ENCODE measurements around the gene MYO16. TPM values are rescaled to one million over a fixed set of nuclear protein-coding genes. Genes with fewer than 3 reads are reported as not detected.

Gene MYO16
- total and polyA plus RNA-seq, 2 donors: 0.16 to 0.19 TPM

DNA sequence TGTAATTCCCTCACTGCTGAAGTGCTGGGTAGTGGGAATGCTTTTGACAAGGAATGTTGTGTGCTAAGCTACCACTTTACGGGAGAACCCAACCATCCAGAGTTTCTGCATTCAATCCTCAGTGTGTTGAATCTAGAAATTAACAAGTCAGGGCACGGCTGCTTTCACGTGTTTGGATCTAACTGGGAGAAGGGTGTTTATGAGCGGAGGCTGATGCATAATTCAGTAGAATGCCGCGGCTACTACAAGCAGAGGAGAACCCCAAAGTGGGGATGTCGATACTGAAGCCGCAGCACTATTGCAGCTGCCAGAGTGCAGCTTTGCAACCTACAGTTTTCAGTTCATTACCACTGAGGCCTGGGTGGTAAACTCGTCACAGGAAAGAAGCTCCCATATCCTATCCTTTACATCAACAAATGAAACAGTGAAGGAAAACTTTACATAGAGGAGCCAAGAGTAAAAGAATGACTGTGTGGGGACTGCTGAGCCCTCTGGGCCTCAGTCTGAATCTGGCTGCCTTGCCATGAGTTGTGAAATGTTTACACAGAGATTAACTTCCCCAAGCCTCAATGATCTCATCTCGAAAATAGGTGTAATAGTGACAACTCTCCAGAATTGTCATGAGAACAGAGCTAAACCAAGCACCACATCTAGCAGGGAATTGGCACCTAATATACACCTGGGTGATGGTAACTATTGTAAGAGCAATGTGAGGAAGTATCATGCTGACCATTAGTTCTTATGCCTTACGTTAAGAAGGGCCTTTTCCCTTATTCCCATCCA lies 531.7 kb downstream of the MYO16 start:
- Histone ChIP-seq H3K27me3 (ENCODE audit: control insufficient read depth in 2 of 2, insufficient read depth in 1 of 2, low read length in 1 of 2) (no peaks in the 10 kb centered on the region), H3K4me1 (ENCODE audit: control insufficient read depth in 2 of 2, insufficient read depth in 2 of 2, low read length in 2 of 2) (peaks cover 0 to 8% of the 10 kb centered on the region in 2 donors), H3K36me3 (ENCODE audit: control insufficient read depth in 2 of 2, insufficient read depth in 2 of 2, low read length in 1 of 2) (no peaks in the 10 kb centered on the region), H3K27ac (ENCODE audit: low read depth in 1 of 2, low read length in 1 of 2) (no peak overlapping the region), H3K9me3 (ENCODE audit: control insufficient read depth in 2 of 2, insufficient read depth in 1 of 2, low read length in 1 of 2) (no peaks in the 10 kb centered on the region), H3K4me3 (ENCODE audit: low read length in 2 of 2) (no peak overlapping the region)
- 92% methylated on average over 11 of the region's 11 CpGs for WGBS
- no peak for DNase-seq (ENCODE audit: low read depth in 6 of 9, low spot score in 9 of 9)

DNA sequence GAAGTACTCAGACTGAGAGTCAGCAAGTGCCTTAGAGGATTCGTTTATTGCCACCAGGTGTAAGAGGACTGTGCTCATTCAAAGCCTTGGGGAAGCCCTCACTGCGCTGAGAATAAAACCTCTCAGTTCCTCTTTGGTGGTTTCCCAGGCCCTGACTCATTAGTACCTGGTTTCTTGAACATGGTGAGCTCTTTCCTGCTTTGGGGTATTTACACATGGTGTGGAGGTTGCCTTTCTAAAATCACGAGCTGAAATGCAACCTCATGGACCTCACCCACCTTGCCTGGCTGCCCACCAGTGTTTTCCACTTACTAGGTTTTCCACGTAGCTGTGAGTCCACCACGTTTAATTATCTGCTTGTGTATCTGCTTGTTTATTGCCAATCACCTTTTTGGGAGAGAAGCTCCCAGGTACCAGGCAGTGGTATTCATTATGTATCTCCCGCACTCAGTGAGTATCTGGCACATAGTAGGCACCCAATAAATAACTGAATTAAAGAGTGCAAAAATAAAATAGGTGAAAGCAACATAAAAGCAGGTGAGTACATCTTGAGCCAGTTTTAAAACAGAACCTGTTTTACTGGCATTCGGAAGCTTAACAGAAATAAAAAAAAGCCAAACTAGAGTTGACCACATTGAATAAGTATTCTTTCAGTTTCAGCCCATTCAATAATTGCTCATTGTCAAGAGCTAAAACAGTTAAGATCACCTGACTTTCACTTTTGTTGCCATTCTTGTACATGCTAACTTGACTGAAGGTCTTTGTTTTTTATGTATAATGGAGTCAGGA lies 533.0 kb downstream of the MYO16 start:
- H3K27ac ChIP-seq (ENCODE audit: low read depth in 1 of 2, low read length in 1 of 2): no peak overlapping the region
- H3K27me3 ChIP-seq (ENCODE audit: control insufficient read depth in 2 of 2, insufficient read depth in 1 of 2, low read length in 1 of 2): no peaks in the 10 kb centered on the region
- no peaks in the 10 kb centered on the region for H3K36me3 ChIP-seq (ENCODE audit: control insufficient read depth in 2 of 2, insufficient read depth in 2 of 2, low read length in 1 of 2)
- peaks cover 0 to 8% of the 10 kb centered on the region in 2 donors for H3K4me1 ChIP-seq (ENCODE audit: control insufficient read depth in 2 of 2, insufficient read depth in 2 of 2, low read length in 2 of 2)
- WGBS: 31% methylated on average over 7 of the region's 7 CpGs
- DNase-seq (ENCODE audit: low read depth in 6 of 9, low spot score in 9 of 9): peak in 7 of 9 donors; percentile 10 to 68 (median 16)
- no peaks in the 10 kb centered on the region for H3K9me3 ChIP-seq (ENCODE audit: control insufficient read depth in 2 of 2, insufficient read depth in 1 of 2, low read length in 1 of 2)
- H3K4me3 ChIP-seq (ENCODE audit: low read length in 2 of 2): no peak overlapping the region

DNA sequence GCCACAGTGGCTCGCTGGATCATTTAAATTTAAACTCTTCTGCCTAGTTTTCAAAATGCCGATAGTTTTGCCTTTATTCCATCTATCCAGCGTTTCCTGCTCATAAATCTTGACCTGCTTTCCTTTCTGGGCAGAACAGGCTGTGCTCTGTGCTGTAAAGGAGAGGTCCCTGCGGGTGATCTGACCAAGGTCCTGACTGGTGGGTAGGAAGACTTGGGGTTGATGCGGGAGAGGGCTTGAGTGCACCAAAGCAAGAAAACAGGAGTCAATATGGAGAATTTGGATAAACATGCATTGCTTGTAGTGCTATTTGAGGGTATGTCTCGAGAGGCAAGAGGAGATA lies 533.6 kb downstream of the MYO16 start:
- no peaks in the 10 kb centered on the region for H3K27me3 ChIP-seq (ENCODE audit: control insufficient read depth in 2 of 2, insufficient read depth in 1 of 2, low read length in 1 of 2)
- peaks cover 0 to 8% of the 10 kb centered on the region in 2 donors for H3K4me1 ChIP-seq (ENCODE audit: control insufficient read depth in 2 of 2, insufficient read depth in 2 of 2, low read length in 2 of 2)
- no peak overlapping the region for H3K4me3 ChIP-seq (ENCODE audit: low read length in 2 of 2)
- no peaks in the 10 kb centered on the region for H3K9me3 ChIP-seq (ENCODE audit: control insufficient read depth in 2 of 2, insufficient read depth in 1 of 2, low read length in 1 of 2)
- 80% methylated on average over 6 of the region's 6 CpGs for WGBS
- no peak overlapping the region for H3K27ac ChIP-seq (ENCODE audit: low read depth in 1 of 2, low read length in 1 of 2)
- no peaks in the 10 kb centered on the region for H3K36me3 ChIP-seq (ENCODE audit: control insufficient read depth in 2 of 2, insufficient read depth in 2 of 2, low read length in 1 of 2)
- no peak for DNase-seq (ENCODE audit: low read depth in 6 of 9, low spot score in 9 of 9)

DNA sequence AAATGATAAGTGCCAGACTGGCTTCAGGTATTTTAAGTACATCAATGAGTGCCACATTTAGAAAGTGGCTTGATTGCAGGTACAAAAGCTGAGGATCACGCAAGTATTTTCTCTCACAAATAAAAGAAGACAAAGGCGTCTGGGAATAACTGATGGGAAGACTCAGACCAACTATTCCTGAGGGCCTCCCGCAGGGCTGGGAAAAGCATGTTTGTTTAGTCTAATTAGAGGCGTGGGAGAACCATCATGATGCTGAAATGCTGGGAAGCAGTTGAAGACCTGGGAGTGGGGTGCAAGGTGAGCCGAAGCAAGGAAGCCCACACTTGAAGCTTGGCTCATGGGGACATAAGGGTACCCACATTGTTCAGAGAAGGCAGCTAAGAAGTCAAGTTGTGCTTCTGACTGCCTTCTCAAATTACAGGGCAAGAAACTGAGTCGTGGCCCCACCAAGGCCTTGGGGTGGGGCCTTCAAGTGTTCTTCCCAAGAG lies 536.0 kb downstream of the MYO16 start:
- DNase-seq (ENCODE audit: low read depth in 6 of 9, low spot score in 9 of 9): no peak
- Histone ChIP-seq H3K4me3 (ENCODE audit: low read length in 2 of 2) (no peak overlapping the region), H3K27me3 (ENCODE audit: control insufficient read depth in 2 of 2, insufficient read depth in 1 of 2, low read length in 1 of 2) (no peaks in the 10 kb centered on the region), H3K27ac (ENCODE audit: low read depth in 1 of 2, low read length in 1 of 2) (no peak overlapping the region), H3K9me3 (ENCODE audit: control insufficient read depth in 2 of 2, insufficient read depth in 1 of 2, low read length in 1 of 2) (no peaks in the 10 kb centered on the region), H3K36me3 (ENCODE audit: control insufficient read depth in 2 of 2, insufficient read depth in 2 of 2, low read length in 1 of 2) (no peaks in the 10 kb centered on the region), H3K4me1 (ENCODE audit: control insufficient read depth in 2 of 2, insufficient read depth in 2 of 2, low read length in 2 of 2) (peaks cover 0 to 8% of the 10 kb centered on the region in 2 donors)
- 83% methylated on average over 6 of the region's 6 CpGs for WGBS

GRCh38 chr13:109166804-109167203 lies 537.4 kb downstream of the MYO16 start:
- no peak overlapping the region for H3K27ac ChIP-seq (ENCODE audit: low read depth in 1 of 2, low read length in 1 of 2)
- H3K4me3 ChIP-seq (ENCODE audit: low read length in 2 of 2): no peak overlapping the region
- H3K9me3 ChIP-seq (ENCODE audit: control insufficient read depth in 2 of 2, insufficient read depth in 1 of 2, low read length in 1 of 2): no peaks in the 10 kb centered on the region
- WGBS: 65% methylated on average over 2 of the region's 2 CpGs
- peaks cover 0 to 5% of the 10 kb centered on the region in 2 donors for H3K4me1 ChIP-seq (ENCODE audit: control insufficient read depth in 2 of 2, insufficient read depth in 2 of 2, low read length in 2 of 2)
- no peaks in the 10 kb centered on the region for H3K27me3 ChIP-seq (ENCODE audit: control insufficient read depth in 2 of 2, insufficient read depth in 1 of 2, low read length in 1 of 2)
- no peaks in the 10 kb centered on the region for H3K36me3 ChIP-seq (ENCODE audit: control insufficient read depth in 2 of 2, insufficient read depth in 2 of 2, low read length in 1 of 2)
- DNase-seq (ENCODE audit: low read depth in 6 of 9, low spot score in 9 of 9): no peak

- H3K36me3 ChIP-seq (ENCODE audit: control insufficient read depth in 2 of 2, insufficient read depth in 2 of 2, low read length in 1 of 2): no peaks in the 10 kb centered on the region
- DNase-seq (ENCODE audit: low read depth in 6 of 9, low spot score in 9 of 9): no peak
- no peaks in the 10 kb centered on the region for H3K9me3 ChIP-seq (ENCODE audit: control insufficient read depth in 2 of 2, insufficient read depth in 1 of 2, low read length in 1 of 2)
- H3K27me3 ChIP-seq (ENCODE audit: control insufficient read depth in 2 of 2, insufficient read depth in 1 of 2, low read length in 1 of 2): no peaks in the 10 kb centered on the region
- no peaks in the 10 kb centered on the region for H3K4me1 ChIP-seq (ENCODE audit: control insufficient read depth in 2 of 2, insufficient read depth in 2 of 2, low read length in 2 of 2)
- no peak overlapping the region for H3K4me3 ChIP-seq (ENCODE audit: low read length in 2 of 2)
- WGBS: 63% methylated on average over 2 of the region's 2 CpGs
- H3K27ac ChIP-seq (ENCODE audit: low read depth in 1 of 2, low read length in 1 of 2): no peak overlapping the region
Observed at GRCh38 chr13:109172136-109172535, 542.7 kb downstream of the MYO16 start.

DNA sequence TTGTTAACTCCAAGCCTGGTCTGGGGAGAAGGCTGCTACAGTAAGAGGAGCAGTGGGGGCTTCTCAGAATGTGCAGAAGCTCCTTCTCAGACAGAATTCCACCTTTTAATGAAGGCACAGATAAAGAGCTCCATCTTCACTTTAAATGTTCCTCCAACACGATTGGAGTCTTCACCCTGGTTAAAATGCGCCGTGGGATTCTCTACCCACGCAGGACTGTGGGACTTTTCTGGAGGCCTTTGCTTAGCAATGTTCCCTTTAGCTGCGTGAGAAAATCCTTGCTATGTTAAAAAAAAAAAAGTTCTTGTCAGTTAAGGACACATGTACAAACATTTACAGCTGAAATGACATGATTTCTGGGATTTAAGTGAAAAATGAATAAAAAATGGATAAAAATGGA lies 546.3 kb downstream of the MYO16 start:
- H3K36me3 ChIP-seq (ENCODE audit: control insufficient read depth in 2 of 2, insufficient read depth in 2 of 2, low read length in 1 of 2): no peaks in the 10 kb centered on the region
- no peak overlapping the region for H3K4me3 ChIP-seq (ENCODE audit: low read length in 2 of 2)
- no peak overlapping the region for H3K27ac ChIP-seq (ENCODE audit: low read depth in 1 of 2, low read length in 1 of 2)
- no peak for DNase-seq (ENCODE audit: low read depth in 6 of 9, low spot score in 9 of 9)
- no peaks in the 10 kb centered on the region for H3K4me1 ChIP-seq (ENCODE audit: control insufficient read depth in 2 of 2, insufficient read depth in 2 of 2, low read length in 2 of 2)
- no peaks in the 10 kb centered on the region for H3K9me3 ChIP-seq (ENCODE audit: control insufficient read depth in 2 of 2, insufficient read depth in 1 of 2, low read length in 1 of 2)
- 96% methylated on average over 5 of the region's 5 CpGs for WGBS
- H3K27me3 ChIP-seq (ENCODE audit: control insufficient read depth in 2 of 2, insufficient read depth in 1 of 2, low read length in 1 of 2): no peaks in the 10 kb centered on the region

DNA sequence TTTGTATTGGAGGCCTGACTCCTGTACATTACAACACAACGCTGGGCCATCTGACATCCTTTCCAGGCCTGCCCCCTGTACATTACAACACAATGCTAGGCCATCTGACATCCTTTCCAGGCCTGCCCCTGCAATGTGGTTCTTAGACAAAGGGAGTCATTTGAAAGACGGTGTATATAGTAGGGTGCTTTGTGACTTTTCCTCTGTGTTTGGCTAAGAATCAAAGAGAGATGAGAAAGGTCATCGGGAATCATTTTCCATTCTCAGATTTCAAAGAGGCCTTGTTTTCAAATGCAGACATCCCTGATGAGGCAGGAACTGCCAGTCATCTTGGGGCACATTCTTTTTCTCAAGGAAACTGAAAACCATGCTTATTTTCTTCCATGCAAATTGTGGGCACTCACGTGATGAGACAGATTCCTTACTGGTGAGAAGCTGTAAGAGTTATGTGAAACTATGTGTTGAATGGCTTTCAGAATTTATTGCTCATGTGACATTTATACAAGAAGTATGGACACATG lies 551.6 kb downstream of the MYO16 start:
- H3K27me3 ChIP-seq (ENCODE audit: control insufficient read depth in 2 of 2, insufficient read depth in 1 of 2, low read length in 1 of 2): no peaks in the 10 kb centered on the region
- WGBS: 92% methylated on average over 4 of the region's 4 CpGs
- H3K9me3 ChIP-seq (ENCODE audit: control insufficient read depth in 2 of 2, insufficient read depth in 1 of 2, low read length in 1 of 2): no peaks in the 10 kb centered on the region
- DNase-seq (ENCODE audit: low read depth in 6 of 9, low spot score in 9 of 9): no peak
- H3K36me3 ChIP-seq (ENCODE audit: control insufficient read depth in 2 of 2, insufficient read depth in 2 of 2, low read length in 1 of 2): no peaks in the 10 kb centered on the region
- no peak overlapping the region for H3K27ac ChIP-seq (ENCODE audit: low read depth in 1 of 2, low read length in 1 of 2)
- H3K4me1 ChIP-seq (ENCODE audit: control insufficient read depth in 2 of 2, insufficient read depth in 2 of 2, low read length in 2 of 2): no peaks in the 10 kb centered on the region
- H3K4me3 ChIP-seq (ENCODE audit: low read length in 2 of 2): no peak overlapping the region
